ENCODE data around the gene GP9. TPM values are rescaled to one million over a fixed set of nuclear protein-coding genes. Genes with fewer than 3 reads are reported as not detected.

The GP9 gene
- not detected in 2 replicates for polyA plus RNA-seq

GRCh38 chr3:129060276-129061022, at the start of gene GP9:
Gene GP9 (plus strand): TSS chr3:129060779. CDS start chr3:129061740, 961 bp downstream.

Other genes with a start within 250 kb of the GP9 start
- 4.9 and 7.3 TPM in 2 replicates for gene ACAD9, start 181.2 kb upstream of the GP9 start, polyA plus RNA-seq
- 0.13 and 0.34 TPM in 2 replicates for gene CFAP92, start 66.7 kb upstream of the GP9 start, polyA plus RNA-seq
- gene EFCC1, start 59.5 kb upstream of the GP9 start, polyA plus RNA-seq, result not detected in 2 replicates
- 0.83 and 1.8 TPM in 2 replicates for gene RAB43, start 61.0 kb downstream of the GP9 start, polyA plus RNA-seq
- 5.7 and 11.1 TPM in 2 replicates for gene ISY1, start 100.3 kb downstream of the GP9 start, polyA plus RNA-seq
- 169 and 175 TPM in 2 replicates for gene CNBP, start 123.1 kb downstream of the GP9 start, polyA plus RNA-seq
- 42.7 and 84.1 TPM in 2 replicates for gene COPG1, start 188.8 kb downstream of the GP9 start, polyA plus RNA-seq
- 15.3 and 15.6 TPM in 2 replicates for gene HMCES, start 218.1 kb downstream of the GP9 start, polyA plus RNA-seq